ENCODE results near the gene GUCA1C. TPM values are rescaled to one million over a fixed set of nuclear protein-coding genes. Genes with fewer than 3 reads are reported as not detected.

Gene GUCA1C
- polyA plus RNA-seq, 3 donors: 0.22 to 25.7 TPM; not detected in 1

- 88 to 92% (median 88%) methylated on average over 3 of the region's 3 CpGs for WGBS, 3 donors
Observed at GRCh38 chr3:108918866-108919265, 34.8 kb downstream of the GUCA1C start.

GRCh38 chr3:108914774-108915641, 38.7 kb downstream of the GUCA1C start:
- H3K27ac ChIP-seq (ENCODE audit: low read depth, low read length): no peak overlapping the region
- WGBS, 3 donors: 28 to 32% (median 32%) methylated on average over 6 of the region's 6 CpGs

More at GRCh38 chr3:108918866-108919265, 34.8 kb downstream of the GUCA1C start:
- H3K27ac ChIP-seq (ENCODE audit: low read depth, low read length): no peak overlapping the region

- no peak overlapping the region for H3K27ac ChIP-seq (ENCODE audit: low read depth, low read length)
- WGBS, 3 donors: 89 to 95% (median 92%) methylated on average over 5 of the region's 5 CpGs
Observed at GRCh38 chr3:108909799-108910198, 43.9 kb downstream of the GUCA1C start.

GRCh38 chr3:108907194-108907593, 46.5 kb downstream of the GUCA1C start:
- H3K27ac ChIP-seq (ENCODE audit: low read depth, low read length): no peak overlapping the region
- WGBS, 3 donors: 80 to 85% (median 80%) methylated on average over 1 of the region's 1 CpG

GRCh38 chr3:108899530-108899929, 54.1 kb downstream of the GUCA1C start:
- WGBS, 3 donors: 80 to 84% (median 81%) methylated on average over 3 of the region's 3 CpGs
- H3K27ac ChIP-seq (ENCODE audit: low read depth, low read length): no peak overlapping the region

GRCh38 chr3:108897883-108898282, 55.8 kb downstream of the GUCA1C start:
- H3K27ac ChIP-seq (ENCODE audit: low read depth, low read length): no peak overlapping the region
- WGBS, 3 donors: 88 to 92% (median 91%) methylated on average over 3 of the region's 3 CpGs

- no peak overlapping the region for H3K27ac ChIP-seq (ENCODE audit: low read depth, low read length)
- WGBS, 3 donors: 81 to 86% (median 86%) methylated on average over 5 of the region's 5 CpGs
Observed at GRCh38 chr3:108894981-108895380, 58.7 kb downstream of the GUCA1C start.

GRCh38 chr3:108891833-108892232, 61.8 kb downstream of the GUCA1C start:
- WGBS, 3 donors: 66 to 77% (median 74%) methylated on average over 3 of the region's 3 CpGs

GRCh38 chr3:108887777-108888176, 65.9 kb downstream of the GUCA1C start:
- no peak overlapping the region for H3K27ac ChIP-seq (ENCODE audit: low read depth, low read length)
- WGBS, 3 donors: 59 to 84% (median 64%) methylated on average over 2 of the region's 2 CpGs

More at GRCh38 chr3:108891833-108892232, 61.8 kb downstream of the GUCA1C start:
- no peak overlapping the region for H3K27ac ChIP-seq (ENCODE audit: low read depth, low read length)

- H3K27ac ChIP-seq (ENCODE audit: low read depth, low read length): no peak overlapping the region
- WGBS, 3 donors: 76 to 85% (median 82%) methylated on average over 4 of the region's 4 CpGs
Observed at GRCh38 chr3:108887121-108887520, 66.6 kb downstream of the GUCA1C start.

- no peak overlapping the region for H3K27ac ChIP-seq (ENCODE audit: low read depth, low read length)
- 44 to 86% (median 57%) methylated on average over 1 of the region's 1 CpG for WGBS, 3 donors
Observed at GRCh38 chr3:108883373-108883772, 70.3 kb downstream of the GUCA1C start.

- no peak overlapping the region for H3K27ac ChIP-seq (ENCODE audit: low read depth, low read length)
Observed at GRCh38 chr3:108882762-108883161, 70.9 kb downstream of the GUCA1C start.

GRCh38 chr3:108879915-108880314, 73.8 kb downstream of the GUCA1C start:
- H3K27ac ChIP-seq (ENCODE audit: low read depth, low read length): no peak overlapping the region
- WGBS, 3 donors: 79 to 89% (median 88%) methylated on average over 8 of the region's 8 CpGs

- 43 to 71% (median 54%) methylated on average over 1 of the region's 1 CpG for WGBS, 3 donors
- no peak overlapping the region for H3K27ac ChIP-seq (ENCODE audit: low read depth, low read length)
Observed at GRCh38 chr3:108877901-108878300, 75.8 kb downstream of the GUCA1C start.

GRCh38 chr3:108863799-108864135, 89.9 kb downstream of the GUCA1C start:
- WGBS, 3 donors: 91 to 93% (median 93%) methylated on average over 6 of the region's 6 CpGs
- H3K27ac ChIP-seq (ENCODE audit: low read depth, low read length): no peak overlapping the region

- WGBS, 3 donors: 50 to 72% (median 53%) methylated on average over 7 of the region's 7 CpGs
- H3K27ac ChIP-seq (ENCODE audit: low read depth, low read length): no peak overlapping the region
Observed at GRCh38 chr3:108862865-108863798, 90.5 kb downstream of the GUCA1C start.

GRCh38 chr3:108861401-108861800, 92.3 kb downstream of the GUCA1C start:
- WGBS, 3 donors: 50 to 54% (median 51%) methylated on average over 1 of the region's 1 CpG
- H3K27ac ChIP-seq (ENCODE audit: low read depth, low read length): no peak overlapping the region

All from adipose tissue (tissue), 3 donors.